Epithelial cell of esophagus (primary cell): ENCODE results near the gene HES7.
A peak's percentile ranks its signal among the peaks of the same experiment; 100 is the strongest.

Experiments
- DNase-seq: peaks from one replicate; pipeline ENCODE4 v3.0.0; 2010; ENCODE audit warnings: low read depth
- H3K4me3 ChIP-seq: 2 replicates; pipeline ENCODE4 v1.5.1; 2011; ENCODE audit warnings: mild to moderate bottlenecking, low read length, control low read depth
- CTCF ChIP-seq: IDR thresholded peaks from 2 replicates; pipeline ENCODE4 v1.5.1; 2011; ENCODE audit warnings: low read depth, mild to moderate bottlenecking, low read length, control low read depth, inconsistent platforms; ENCODE audit not compliant: insufficient read depth; ENCODE audit errors: missing control alignments

Gene HES7

GRCh38 chr17:8073627-8074484 is 50.0 kb downstream of the HES7 start:
- peak; percentile 89 for TF ChIP-seq CTCF
- peak overlapping the region; percentile 42 for H3K4me3 ChIP-seq
- peak; percentile 82 for DNase-seq

GRCh38 chr17:8072729-8073461 is 51.0 kb downstream of the HES7 start:
- DNase-seq = no peak
- H3K4me3 ChIP-seq = peak overlapping the region; percentile 42
- TF ChIP-seq CTCF = no peak

- TF ChIP-seq CTCF = no peak
- no peak for DNase-seq
- H3K4me3 ChIP-seq = peak overlapping the region; percentile 42
Measured at GRCh38 chr17:8072341-8072728, 51.6 kb downstream of the HES7 start.

- no peak for DNase-seq
- TF ChIP-seq CTCF = no peak
- H3K4me3 ChIP-seq = no peak overlapping the region
Measured at GRCh38 chr17:8071496-8071895, 52.4 kb downstream of the HES7 start.
